ENCODE results near the gene CDH23. TPM values are rescaled to one million over a fixed set of nuclear protein-coding genes. Genes with fewer than 3 reads are reported as not detected.
A peak's percentile ranks its signal among the peaks of the same experiment; 100 is the strongest.
"Not testable (repeated sequence)": the region's sequence is repeated elsewhere in the genome, so short reads cannot be mapped to it uniquely, and the experiment has no call there.

The CDH23 gene
- total RNA-seq, 1 donor = 0.81 TPM

DNA sequence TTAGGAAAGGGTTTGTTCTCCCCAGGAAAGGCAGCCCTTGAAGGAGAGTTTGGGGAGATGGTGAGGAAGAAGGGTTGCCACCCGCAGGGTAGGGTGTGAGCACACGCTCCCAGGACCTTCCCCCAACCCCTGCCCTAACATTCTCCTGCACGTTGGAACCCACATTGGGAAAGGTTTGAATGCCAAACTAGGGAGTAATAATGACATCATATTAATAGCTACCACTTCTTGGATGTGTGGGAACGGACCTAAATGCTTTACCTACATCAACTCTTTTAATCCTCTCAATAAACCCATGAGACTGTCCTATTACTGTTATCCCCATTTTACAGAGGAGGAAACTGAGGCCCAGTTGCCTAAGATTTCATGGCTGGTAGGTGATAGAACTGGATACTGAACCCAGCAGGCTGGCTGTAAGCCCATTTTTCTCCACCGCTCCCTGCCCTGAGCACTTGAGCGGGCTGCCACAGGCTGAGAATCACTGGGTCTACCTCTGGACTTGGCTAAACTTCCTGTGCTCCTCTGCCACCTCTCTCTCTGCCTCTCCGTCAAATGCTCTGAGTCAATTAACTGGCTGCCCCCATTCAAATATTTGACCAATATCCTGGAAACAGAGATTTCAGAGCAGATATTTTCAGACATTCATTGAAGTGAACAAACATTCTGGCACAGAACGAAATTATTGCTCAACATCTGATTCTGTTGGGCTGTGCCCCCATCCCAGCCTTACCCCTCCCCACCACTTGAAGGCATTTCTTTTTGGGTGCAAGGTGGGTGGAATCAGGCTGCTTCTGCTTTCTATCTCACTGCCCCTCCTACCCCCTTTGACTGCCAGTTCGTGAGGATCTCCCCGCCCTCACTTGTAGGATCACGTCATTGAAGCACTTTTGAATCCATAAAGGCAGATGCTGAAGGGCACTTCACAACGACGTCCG, 193.2 kb downstream of the CDH23 start:
- DNase-seq (ENCODE audit: low read depth in 2 of 3, low spot score in 2 of 3) = peak in 1 of 3 donors; percentile 40

DNA sequence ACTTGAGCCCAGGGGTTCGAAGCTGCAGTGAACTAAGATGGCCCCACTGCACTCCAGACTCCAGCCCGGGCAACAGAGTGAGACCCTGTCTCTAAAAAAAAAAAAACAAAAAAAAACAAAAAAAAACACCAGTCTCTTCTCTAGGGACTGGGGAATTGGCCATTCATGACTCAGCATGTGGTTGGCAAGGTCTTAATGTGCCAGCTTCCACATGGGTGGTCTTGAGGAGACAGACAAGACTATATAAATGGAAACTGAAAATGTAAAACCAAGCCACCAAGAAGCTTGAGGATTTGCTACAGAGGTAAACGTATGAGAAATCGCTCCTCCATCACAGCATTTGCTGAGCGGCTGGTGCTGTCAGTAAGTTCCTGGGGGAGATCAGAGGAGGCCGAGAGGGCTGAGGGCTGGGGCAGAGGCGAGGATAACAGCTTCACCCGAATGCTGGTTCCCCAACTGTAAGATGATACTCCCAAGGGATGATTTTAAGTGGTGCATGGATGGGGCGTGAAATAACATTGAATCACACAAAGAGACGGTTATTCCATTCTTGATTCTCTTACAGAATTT, 194.1 kb downstream of the CDH23 start:
- DNase-seq (ENCODE audit: low read depth in 2 of 3, low spot score in 2 of 3) = peak in 2 of 3 donors; percentile 21 to 52

DNA sequence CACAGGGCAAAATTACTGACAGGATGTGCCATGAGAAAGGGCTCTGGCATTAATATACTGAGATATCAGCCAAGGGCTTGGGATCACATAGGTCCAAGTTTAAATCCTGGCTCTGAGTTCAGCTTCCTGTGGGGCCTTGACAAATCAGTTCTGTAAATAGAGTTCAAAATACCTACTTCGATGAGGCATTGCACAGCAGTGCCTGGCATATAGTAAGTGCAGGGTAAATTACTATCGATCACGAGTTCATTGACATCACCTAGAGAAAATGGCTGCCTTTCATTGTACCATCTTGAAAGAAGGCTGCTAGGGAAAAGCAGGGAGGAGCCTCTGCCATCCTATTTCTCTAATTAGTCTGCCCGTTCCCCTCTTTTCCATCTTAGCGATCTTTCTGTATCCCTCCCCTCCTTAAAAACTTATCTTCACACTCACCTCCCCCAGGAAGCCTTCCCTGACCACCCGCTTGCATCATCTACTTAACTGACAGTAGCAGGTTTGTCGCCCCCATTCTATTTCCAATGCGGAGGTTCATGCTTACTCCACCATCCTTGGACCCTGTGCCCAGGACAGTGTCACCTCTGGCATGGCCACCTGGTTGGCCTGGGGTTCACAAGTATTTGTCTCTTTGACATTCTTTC, 198.3 kb downstream of the CDH23 start:
- DNase-seq (ENCODE audit: low read depth in 2 of 3, low spot score in 2 of 3) = no peak

DNA sequence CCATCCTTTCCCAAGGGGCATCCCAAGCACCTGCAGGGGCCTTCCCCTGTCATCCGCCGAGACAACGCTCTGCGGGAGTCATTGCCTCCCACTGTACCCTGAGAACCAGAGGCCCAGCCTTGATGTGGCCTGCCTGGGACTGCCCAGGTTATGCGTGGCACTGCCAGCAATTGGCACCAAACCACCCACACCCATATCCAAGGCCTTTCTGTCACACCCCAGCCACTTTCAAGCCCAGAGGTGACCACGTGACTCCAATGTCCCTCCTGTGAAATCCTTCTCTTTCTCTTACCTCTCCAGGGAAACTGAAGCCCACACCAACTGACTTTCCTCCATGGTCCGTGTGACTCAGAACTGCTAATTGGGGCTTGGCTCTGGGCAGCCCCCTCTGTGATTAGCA, 198.9 kb downstream of the CDH23 start:
- no peak for DNase-seq (ENCODE audit: low read depth in 2 of 3, low spot score in 2 of 3)

DNA sequence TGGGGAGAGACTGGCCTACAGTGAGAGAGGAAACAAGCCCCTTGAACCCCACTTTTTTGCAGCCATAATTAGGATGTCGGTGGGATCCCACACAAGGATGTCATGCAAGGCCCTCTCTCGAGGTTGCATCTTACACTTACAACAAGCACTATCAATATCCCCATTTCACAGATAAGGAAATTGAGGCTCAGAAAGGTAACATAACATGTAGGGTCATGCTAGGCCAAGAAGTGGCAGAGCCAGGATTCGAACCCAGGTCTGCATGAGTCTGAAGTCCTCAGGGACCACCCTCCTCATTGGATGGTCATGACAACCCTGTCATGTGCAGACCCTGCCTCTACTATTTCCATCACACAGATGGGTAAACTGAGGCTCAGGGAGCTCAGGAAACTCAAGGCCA, 199.4 kb downstream of the CDH23 start:
- DNase-seq (ENCODE audit: low read depth in 2 of 3, low spot score in 2 of 3) = no peak

DNA sequence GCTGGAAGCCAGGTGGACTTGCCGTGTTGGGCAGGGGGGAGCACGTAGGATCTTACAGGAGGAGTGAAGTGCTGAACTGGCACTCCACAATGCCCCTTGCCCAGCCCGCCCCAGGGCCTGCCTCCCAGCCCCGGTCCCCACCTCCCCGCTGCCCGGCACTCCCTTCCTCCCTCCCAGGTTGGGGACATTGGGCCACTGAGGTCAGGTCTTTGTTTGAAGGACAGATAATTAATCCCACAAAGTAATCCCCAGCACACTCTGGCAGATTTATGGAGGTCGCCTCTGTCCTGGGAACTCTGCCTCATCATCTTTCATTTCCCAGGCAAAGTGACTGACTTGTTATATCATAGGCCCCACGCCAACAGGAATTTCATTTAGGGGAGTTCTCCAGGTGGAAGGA, 200.0 kb downstream of the CDH23 start:
- DNase-seq (ENCODE audit: low read depth in 2 of 3, low spot score in 2 of 3) = no peak

DNA sequence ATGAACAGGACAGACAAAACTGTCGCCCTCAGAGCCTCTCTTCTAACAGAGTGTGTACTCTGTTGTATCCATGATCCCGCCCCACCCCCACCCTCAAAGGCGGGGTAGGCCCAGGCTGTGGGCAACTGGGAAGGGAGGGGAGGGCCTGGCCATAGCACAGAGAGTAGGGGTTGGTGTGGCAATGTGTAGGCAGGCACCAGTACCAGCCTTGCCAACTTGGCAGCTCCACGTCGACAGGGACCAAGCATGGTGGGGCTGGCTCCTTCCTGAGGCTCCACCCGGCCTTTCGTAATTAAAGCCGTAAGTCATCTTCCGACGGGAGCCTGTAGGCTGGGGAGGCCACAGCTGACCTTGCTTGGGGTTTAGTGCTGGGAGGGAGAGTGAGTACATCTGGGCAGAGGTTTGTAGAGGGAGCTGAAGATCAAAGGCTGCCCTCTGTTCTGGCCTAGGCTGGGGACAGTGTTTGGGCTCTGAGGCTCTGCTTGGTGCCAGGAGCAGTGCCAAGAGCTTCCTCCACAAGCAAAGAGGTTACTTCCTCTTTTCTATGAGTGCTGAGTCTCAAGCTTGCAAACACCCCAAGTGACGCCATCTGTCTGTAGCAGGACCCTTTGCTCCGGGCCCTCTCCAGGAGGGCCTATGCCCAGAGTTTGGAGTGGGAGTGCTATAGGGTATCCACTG, 201.2 kb downstream of the CDH23 start:
- DNase-seq (ENCODE audit: low read depth in 2 of 3, low spot score in 2 of 3) = peak in 2 of 3 donors; percentile 82 to 91

DNA sequence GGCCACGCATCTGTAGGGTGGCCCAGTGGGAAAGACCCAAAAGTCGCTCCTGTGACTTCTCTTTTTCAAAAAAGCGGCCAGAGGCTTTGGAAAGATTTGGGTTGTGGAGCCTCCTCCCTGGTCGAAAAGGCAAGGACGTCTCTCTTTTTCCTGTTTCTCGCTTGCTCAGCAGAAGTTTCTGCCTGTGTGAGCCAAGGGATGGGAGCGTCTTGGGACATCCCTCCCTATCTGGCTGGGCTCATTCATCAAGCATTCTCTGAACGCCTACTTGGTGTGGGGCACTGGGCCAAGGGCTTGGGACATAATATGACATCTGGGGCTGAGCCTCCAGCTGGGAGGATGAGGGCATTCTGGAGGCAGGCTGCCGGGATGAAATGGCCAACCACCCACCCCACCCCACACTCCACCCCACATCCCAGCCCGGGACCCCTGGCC, 201.9 kb downstream of the CDH23 start:
- DNase-seq (ENCODE audit: low read depth in 2 of 3, low spot score in 2 of 3) = no peak

DNA sequence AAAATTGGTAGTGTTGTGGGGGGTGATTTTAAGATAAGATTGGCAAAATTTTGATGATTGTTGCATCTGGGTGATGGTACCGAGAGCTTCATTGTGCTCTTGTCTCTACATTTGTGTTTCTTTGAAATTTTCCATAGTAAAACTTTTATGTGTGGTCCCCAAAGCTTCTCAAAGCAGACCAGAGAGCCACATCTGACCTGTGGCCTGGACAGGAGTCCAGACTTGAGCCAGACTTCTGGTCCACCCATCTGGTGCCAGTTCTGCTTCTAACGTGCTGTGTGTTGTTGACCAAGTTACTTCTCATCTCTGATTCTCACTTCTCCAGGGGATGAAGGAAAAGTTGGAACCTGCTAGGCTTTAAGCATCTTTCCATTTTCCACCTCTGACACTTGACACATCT, 202.8 kb downstream of the CDH23 start:
- no peak for DNase-seq (ENCODE audit: low read depth in 2 of 3, low spot score in 2 of 3)

DNA sequence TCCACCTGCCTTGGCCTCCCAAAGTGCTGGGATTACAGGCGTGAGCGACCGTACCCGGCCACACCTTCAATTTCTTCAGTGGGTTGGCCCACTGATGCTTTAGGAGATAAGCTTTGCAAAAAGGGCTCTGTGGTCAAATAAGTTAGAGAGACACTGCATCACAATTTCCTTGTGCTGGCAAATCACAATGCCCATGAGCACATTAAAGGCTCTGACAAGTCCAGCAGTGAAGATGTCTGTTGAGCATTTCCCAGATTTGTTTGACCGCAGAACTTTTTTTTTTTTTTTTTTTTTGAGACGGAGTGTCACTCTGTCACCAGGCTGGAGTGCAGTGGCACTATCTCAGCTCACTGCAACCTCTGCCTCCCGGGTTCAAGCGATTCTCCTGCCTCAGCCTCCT, 203.5 kb downstream of the CDH23 start:
- DNase-seq (ENCODE audit: low read depth in 2 of 3, low spot score in 2 of 3) = not testable (repeated sequence)

DNA sequence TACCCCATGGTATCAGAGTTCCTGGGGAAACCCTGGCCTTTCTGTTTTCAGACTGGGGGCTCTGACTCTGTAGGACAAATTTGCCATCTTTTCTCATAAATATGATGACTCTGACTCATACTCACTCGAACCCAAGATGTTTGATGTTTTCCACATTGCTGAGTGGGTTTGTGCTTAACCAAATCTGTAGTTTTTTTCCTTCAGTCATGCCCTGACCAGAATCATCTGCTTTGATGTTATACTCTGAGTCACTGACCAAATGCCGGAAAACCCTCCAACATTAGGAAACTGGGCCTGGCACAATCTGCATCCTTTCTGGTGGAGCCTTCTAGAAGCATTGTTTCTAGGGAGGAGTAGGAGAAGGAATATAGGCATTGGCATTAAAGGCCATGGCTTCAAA, 204.1 kb downstream of the CDH23 start:
- no peak for DNase-seq (ENCODE audit: low read depth in 2 of 3, low spot score in 2 of 3)

DNA sequence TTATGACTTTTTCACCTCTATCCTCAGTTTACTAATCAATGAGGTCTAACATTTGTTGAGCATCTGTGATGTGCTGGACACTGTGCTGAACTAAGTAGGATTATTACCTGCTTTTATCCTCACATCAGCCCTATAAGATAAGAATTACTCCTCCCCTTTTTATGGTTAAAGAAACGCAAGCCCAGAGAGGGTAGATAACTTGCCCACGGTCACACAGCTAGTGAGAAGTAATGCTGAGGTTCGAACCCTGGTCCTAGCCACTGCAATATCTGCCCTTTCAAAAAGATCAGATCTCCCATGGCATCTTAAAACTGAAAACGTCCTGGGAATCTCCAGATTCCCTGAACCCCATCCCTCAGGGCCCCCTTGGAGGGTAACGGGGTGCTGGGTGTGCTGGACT, 204.6 kb downstream of the CDH23 start:
- DNase-seq (ENCODE audit: low read depth in 2 of 3, low spot score in 2 of 3) = no peak

DNA sequence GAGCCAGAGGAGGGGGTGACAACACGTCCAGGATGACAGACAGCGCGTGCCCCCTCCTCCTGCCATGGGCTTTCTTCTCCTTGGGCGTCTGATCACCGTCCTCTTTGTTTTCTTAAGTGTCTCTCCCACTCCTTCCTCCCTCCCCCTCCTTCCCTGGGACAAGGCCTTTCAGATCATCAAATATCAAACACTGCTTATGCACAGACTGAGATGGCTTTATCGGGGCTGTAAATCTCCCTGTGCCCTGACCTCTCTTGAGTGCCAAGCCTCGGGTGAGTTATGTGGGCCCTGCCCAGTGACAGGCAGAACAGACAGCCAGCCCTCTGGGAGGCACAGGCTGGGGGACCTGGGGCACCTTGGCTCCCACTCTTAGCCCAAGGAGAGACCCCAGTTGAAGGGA, 206.4 kb downstream of the CDH23 start:
- DNase-seq (ENCODE audit: low read depth in 2 of 3, low spot score in 2 of 3) = no peak

DNA sequence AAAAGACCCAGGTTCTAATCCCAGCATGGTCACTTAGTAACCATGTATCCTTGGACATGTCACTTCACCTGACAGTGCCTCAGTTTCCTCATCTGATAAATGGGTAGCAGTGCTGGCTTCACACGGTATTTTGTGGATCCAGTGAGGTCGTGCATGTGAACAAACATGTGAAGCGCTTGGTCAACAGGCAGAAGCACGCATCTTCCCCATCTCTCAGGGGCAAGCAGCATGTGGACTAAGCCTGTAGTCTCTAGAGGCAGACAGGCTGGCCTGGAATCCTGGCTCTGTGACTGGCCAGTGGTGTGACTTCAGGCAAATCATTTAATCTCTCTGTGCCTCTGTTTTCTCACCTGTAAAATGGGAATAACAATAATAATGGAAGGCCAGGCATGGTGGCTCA, 207.0 kb downstream of the CDH23 start:
- DNase-seq (ENCODE audit: low read depth in 2 of 3, low spot score in 2 of 3) = no peak

DNA sequence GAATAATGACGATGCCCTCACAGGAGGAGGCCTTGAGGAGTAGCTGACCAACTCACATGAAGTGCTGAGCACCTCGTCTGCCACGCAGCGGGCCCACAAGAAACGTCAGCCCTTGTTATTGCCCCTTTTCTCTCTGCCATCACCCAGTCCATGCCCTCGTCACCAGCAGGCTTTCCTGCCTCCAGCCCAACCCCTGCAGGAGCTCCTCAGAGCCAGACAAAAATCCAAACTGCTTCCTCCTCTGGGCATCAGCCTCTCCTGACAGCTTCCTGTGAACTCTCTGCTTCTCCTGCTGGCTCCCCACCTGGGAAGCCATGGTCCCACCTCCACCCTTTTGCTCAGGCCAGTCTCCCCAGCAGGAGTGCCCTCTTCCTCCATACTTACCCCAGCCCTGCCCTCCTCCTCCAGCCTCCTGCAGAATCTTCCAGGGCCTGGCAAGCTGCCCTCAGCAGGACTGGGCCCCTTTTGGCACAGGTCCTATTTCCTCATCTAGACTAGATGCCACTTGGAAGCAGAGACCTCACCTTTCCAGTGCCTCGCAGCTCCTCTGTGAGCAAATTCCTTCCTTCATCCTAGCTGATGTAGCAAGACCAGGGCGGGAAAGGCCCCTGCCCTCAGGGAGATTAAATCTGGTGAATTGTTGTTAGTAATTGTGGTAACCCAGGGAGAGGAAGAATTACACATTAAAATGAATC, 207.8 kb downstream of the CDH23 start:
- DNase-seq (ENCODE audit: low read depth in 2 of 3, low spot score in 2 of 3) = no peak

DNA sequence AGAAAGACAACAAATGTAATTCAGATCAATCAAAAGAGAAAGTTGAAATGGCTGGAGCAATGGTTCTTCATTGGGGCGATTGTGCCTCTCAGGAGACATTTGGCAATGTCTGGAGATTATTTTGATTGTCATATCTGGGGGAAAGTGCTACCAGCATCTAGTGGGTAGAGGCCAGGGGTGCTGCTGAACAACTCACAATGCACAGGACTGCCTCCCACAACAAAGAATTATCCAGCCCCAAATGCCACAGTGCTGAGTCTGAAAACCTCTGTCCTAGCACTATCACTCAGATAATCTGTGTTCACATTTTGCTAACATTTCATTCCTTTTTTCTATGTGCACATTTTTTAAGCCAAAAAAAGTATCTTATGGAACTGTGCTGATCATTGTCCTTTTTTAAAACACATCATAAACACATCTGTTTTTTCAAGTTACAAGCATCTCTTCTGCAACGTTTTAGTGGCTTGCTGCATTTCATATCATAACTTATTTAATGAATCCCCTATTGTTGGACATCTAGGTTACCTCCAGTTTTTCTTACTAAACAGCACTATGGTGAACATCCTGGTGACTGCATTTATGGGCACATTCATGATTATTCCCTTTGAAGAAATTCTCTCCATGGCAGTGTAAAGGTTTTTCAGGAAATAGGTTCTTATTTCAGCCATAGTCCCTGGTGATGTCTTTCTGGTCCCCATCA, 208.7 kb downstream of the CDH23 start:
- DNase-seq (ENCODE audit: low read depth in 2 of 3, low spot score in 2 of 3) = no peak

DNA sequence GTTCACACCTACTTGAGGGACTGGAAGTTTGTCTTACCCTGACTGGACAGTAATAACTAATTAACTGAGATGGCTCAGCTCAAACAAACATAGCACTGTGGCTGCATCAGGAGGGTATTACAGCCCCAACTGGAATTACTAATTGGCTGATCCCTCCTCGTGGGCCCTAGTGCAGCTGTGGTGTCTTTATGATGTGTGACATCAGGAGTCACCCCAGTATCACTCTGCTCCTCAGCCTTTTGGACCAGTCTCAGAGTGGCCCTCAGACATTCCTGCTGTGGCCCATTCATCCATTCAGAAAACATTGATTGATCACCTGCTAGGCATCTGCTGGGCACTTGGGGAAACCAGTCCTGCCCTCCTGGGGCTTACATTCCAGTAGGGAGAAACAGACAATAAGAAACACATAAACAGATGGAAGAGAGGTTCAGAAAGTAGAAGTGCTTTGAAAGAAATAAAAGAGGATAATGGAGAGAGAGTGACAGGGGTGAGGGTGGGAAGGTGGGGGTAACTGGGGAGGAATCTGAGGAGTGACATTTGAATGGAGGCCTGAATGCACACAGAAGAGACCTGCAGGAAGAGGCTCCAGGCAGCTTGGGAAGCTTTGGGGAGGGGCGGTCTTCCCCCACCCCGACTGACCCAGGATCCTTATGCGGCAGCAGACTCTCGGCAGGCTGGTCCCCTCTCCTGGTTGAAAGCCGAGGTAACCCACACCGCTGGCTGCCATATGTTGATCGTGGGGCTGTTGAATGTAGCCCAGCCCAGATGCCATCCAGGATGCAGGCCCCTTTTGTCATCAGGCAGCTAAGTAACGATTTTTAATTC, 209.7 kb downstream of the CDH23 start:
- no peak for DNase-seq (ENCODE audit: low read depth in 2 of 3, low spot score in 2 of 3)

DNA sequence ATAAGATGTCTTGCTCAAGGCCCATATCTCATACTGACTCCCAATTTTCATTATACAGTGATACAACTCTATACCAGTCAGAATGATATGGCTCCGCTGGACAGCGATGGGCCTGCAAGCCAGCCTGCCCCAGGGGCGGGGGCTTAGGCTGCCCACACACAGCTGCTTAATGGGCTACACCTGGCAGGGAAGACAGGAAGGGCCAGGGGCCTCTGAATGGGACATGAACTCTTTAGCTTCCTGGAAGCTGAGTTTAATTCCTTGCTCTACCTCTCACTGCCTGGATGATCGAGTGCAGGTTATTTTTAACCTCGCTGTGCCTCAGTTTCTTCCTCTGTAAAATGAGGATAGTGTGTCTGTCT, 210.3 kb downstream of the CDH23 start:
- DNase-seq (ENCODE audit: low read depth in 2 of 3, low spot score in 2 of 3) = no peak

Data from hematopoietic multipotent progenitor cell (in vitro differentiated cells).